GM19395 (cell line): ENCODE results near the gene DHCR24.
"Not testable (repeated sequence)": the region's sequence is repeated elsewhere in the genome, so short reads cannot be mapped to it uniquely, and the experiment has no call there.

Source experiments
- ATAC-seq: cut with Tn5 transposase; IDR thresholded peaks from one replicate; pipeline ENCODE4 v1.9.1; 2021; ENCODE audit warnings: mild to moderate bottlenecking, moderate library complexity; ENCODE audit not compliant: unreplicated experiment

Gene DHCR24

GRCh38 chr1:54888080-54888733 lies 1.2 kb upstream of the DHCR24 start:
- ATAC-seq = no peak

DNA sequence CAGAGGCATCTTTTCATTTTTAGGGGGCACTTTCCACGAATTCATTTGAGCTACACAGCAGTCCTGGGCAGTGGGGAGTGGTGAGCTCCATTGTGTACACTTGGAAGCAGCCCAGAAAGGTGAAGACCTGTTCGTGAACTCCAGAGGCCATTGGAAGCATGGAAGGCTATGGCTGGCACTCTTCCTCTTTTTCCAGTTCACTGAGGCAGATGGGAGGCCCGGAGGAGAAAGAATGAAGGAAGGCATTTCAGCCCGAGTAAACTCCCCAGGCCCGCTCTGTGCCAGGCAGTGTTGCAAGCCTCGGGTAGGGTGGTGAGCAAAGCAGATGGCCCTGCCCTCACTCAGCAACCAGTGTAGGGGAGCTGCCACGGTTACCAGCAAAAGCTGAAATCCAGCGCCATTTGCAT lies 673 bp upstream of the DHCR24 start:
- ATAC-seq = no peak

DNA sequence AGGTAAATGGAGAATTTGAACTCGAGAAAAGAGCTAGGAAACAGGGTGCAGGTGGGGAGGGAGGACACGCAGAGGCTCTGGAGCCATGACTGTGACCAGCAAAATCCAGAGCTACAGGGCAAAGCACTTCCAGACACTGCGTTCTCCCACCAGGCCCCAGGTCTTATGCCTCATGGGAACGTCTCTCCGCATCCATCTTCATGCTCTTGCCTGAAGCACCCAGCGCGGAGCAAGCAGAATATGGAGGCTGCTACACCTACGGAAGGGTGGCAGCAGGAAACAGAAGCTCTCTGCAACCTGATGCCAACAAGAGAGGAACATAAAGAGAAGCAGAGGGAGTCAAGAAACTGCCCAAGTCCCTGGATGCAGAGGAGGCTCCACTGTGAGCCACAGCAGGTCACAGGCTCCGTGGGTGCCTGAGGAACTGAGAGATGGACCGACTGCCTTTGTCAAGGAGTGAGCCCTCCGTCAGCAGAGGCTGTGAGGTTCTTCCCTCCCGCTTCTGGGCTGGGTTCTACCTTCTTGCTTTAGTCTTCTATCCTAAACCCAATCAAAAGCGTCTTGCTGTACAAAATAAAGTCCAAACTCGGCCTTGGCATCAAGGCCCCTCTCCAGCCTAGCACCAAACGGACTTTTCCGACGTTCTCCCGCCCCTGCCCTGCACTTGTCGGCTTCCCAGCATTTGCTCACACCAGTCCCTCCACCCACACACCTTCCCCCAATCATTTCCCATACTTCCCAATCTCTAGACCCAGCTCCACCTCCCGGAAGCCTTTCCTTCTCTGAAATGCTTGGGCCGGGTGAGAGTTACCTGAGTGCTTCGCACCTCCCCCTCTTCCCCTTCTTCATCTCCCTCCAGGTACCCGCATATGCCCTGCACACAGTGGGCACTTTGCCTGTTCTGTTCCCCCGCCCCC lies 930 bp downstream of the DHCR24 start:
- ATAC-seq = peak; percentile 1

- no peak for ATAC-seq
These were observed 1.7 kb downstream of the DHCR24 start for GRCh38 chr1:54885237-54885679.

GRCh38 chr1:54884768-54885167 lies 2.2 kb downstream of the DHCR24 start:
- no peak for ATAC-seq

- ATAC-seq = no peak
These were observed 2.8 kb downstream of the DHCR24 start for GRCh38 chr1:54884135-54884586.

DNA sequence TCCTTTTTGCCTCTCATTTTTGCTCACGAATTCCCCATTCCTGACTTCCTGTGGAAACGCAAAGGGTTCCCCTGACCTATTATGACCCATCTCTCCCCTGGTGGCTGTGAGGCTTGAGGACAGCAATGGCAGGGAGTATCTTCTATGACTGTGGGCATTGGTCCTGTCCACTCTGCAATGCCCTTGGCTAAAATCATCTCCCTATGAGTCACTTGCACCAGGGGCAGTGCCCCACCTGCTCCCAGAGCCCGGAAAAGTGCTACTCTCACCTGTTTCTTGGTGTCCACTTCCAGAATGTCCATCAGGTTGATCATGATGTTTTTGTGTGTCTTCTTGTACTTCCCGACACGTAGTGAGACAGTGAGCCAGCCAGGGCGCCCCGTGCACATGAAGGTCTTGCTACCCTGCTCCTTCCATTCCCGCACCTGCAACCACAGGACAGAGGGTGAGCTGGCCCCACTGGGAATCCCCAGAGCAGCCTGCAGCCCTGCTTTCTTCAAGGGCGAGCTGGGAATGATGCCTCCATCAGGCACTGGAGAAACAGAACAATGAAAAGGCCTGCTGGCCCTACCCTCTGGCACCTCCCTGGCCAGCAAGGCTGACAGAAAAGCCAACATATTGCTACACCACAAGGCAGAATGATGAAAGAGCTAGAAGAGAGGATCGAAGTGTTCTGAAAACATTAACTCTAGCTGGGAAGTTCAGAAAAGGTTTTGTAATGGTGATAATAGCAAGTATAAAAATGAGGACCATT lies 3.5 kb downstream of the DHCR24 start:
- no peak for ATAC-seq

GRCh38 chr1:54882519-54882918 lies 4.5 kb downstream of the DHCR24 start:
- ATAC-seq = no peak

DNA sequence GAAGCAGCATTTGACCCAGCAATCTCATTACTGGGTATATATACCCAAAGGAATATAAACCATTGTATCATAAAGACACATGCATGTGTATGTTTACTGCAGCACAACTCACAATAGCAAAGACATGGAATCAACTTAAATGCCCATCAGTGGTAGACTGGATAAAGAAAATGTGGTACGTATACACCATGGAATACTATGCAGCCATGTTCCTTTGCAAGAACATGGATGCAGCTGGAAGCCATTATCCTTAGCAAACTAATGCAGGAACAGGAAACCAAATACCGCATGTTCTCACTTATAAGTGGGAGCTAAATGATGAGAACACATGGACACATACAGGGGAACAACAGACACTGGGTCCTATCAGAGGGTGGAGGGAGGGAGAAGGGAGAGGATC lies 5.4 kb downstream of the DHCR24 start:
- not testable (repeated sequence) for ATAC-seq

GRCh38 chr1:54879872-54880271 lies 7.1 kb downstream of the DHCR24 start:
- no peak for ATAC-seq

- ATAC-seq = no peak
These were observed 10.2 kb downstream of the DHCR24 start for GRCh38 chr1:54876814-54877213.

DNA sequence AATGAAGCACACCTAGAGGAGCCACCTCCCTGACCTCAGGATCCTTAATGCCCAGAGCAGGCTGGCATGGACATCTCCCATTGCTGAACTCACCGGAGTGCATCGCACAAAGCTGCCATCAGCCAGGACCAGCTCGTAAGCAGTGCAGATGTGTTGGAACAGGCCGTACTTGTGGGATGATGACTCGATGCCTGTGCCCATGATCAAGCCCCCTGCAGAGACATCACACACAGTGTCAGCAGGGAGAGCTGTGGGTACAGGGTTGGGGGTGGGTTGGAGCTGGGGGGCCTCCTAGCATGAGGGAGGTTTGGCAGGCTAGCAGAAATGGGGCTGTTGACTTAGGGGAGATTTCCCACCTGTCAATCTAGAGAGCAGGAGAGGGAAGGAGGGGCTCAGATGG lies 12.0 kb downstream of the DHCR24 start:
- ATAC-seq = no peak

GRCh38 chr1:54874079-54874830 lies 12.7 kb downstream of the DHCR24 start:
- no peak for ATAC-seq

GRCh38 chr1:54872036-54872331 lies 15.0 kb downstream of the DHCR24 start:
- ATAC-seq = no peak

GRCh38 chr1:54871275-54872035 lies 15.5 kb downstream of the DHCR24 start:
- no peak for ATAC-seq

DNA sequence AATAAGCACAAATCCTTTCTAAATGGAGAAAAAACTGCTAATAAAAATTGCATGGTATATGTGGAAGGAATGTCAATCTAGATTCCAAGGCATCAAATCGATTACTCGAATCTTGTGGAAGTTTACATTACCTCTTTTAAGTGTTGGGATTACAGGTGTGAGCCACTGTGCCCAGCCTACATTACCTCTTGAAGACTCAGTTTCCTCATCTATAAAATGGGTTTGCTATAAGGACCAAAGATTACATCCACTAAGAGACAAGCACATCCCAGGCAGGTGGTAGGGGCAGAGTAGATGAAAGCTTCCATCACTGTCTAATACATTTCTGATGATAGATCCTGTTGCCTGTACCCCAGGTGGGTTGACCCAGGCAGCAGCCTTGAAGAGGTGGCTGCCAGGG lies 16.1 kb downstream of the DHCR24 start:
- no peak for ATAC-seq

DNA sequence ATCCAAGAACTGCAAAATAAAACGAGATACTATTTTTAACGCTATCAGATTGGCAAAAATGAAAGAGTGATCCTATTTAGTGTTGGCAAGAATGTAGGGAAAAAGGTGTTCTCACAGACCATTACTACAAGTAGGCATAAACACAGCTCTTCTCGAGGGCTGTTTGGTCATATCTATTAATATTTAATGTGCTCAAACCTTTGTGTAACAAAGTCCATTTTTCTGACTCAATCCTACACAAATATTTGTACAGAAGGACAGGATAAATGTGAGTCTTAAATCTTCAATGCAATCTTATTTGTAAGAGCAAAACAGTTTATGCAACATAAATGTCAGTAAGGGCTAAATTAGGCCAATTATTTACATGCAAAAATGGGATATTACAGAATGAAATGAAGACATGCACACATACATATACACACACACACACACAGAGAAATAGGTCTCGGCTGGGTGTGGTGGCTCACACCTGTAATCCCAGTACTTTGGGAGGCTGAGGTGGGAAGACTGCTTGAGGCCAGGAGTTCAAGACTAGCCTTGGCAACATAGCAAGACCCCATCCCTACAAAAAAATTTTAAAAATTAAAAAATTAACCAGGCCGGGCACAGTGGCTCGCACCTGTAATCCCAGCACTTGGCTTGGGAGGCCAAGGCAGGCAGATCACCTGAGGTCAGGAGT lies 17.7 kb downstream of the DHCR24 start:
- ATAC-seq = no peak

DNA sequence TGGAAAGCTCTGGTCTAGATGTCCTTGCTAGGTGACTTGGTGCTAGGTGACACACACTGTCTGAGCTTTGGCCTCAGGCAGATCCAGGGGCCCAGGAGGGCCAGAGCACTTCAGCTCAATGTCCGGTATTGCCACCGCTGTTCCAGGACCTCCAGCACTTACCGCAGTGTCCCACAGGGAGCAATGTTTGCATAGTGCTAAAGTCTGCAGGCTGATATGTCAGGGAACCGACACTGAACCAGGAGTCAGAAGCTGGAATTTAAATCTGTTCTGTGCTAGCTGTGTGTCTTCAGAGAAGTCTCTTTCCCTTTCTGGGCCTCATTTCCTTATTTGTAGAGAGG lies 19.3 kb downstream of the DHCR24 start:
- no peak for ATAC-seq

DNA sequence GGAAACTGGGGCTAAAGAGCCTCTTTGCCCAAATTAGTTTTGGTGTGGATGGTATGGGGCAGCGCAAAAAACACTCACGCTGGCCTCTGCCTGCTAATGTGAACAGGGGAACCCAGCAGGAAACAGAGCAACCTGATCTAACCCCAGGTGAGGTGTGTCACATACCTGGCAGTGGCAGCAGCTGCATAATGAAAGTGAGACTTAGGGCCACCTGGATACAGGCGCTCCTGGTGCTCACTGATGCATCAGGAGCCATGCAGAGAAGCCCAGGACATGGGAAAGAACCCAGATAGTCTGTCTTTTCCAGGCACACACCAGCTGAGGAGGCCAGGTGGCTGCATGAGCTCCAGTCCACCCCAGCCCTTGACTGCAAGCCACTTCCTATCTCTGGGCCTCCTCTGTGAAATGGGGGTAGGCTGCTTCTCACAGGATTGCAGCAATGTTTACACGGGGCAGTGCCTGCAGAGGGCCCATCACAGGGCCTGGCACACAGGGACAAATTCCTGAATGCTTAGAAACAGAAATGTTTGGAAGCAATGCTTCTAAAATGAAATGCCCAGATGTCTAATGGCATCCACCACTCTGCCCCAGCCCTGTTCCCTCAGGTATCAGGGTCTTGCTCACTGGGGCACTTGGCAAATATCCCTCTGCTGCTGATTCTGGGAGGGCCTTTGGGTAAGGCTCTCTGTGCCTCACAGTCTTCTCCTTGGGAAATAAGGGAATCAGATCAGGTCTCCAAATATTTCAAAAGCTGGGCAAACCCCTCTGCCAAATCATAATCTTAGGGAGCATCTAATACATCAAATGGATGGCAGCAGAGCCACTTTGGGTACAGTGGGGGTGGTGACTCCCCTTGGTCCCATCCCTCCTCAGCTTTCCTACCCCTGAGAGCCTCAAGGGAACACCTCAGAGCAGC lies 19.9 kb downstream of the DHCR24 start:
- ATAC-seq = no peak
